ENCODE data around the gene KPTN.
A peak's percentile ranks its signal among the peaks of the same experiment; 100 is the strongest.

Gene KPTN

DNA sequence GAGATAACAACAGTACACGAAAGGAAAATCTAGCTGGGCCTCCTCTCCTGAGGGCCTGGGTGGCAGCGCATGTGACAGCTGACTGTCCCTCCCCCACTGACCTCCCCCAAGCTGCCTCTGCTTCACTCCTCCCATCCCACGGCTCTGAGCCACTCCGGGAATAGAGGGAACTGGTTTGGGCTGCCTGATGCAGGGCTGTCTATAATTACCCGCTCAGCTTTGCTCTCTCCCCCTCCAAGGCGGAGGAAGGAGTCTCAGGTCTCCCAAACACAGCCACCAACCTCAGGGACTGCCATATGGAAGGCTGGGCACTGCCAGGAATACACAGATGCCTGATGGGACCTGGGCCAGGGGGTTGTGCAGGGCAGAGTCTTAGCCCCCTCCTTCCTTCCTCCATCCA is 23.0 kb upstream of the KPTN start:
- no peaks in the 10 kb centered on the region for H3K4me1 ChIP-seq (ENCODE audit: control insufficient read depth, insufficient read depth, low read length)
- no peaks in the 10 kb centered on the region for H3K27me3 ChIP-seq (ENCODE audit: control insufficient read depth, insufficient read depth, low read length)
- no peak overlapping the region for H3K9ac ChIP-seq (ENCODE audit: low read depth, low read length)
- no peaks in the 10 kb centered on the region for H3K9me3 ChIP-seq (ENCODE audit: control insufficient read depth, insufficient read depth, low read length)
- H3K4me3 ChIP-seq (ENCODE audit: low read depth, low read length): no peak overlapping the region
- H3K36me3 ChIP-seq (ENCODE audit: control insufficient read depth, insufficient read depth, low read length): peaks cover 10% of the 10 kb centered on the region

DNA sequence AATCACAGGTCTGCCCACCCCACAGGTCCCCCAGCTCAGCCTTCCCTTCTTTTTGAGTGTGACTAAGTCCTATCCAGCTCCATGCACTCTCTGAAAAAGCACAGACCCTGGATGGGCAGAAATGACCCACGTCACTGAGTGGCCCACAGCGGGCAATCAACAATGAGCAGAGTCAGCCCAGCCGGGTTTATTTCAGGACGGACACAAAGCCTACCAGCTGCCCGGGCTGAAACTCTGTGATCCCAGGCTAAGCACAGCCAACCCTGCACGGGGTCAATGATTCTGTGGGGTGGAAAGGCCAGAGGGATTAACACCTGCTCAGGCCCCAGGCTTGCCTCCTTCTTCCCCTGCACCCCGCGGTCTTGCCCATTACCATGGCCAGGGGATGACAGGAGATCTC is 22.4 kb upstream of the KPTN start:
- no peak overlapping the region for H3K4me3 ChIP-seq (ENCODE audit: low read depth, low read length)
- no peaks in the 10 kb centered on the region for H3K9me3 ChIP-seq (ENCODE audit: control insufficient read depth, insufficient read depth, low read length)
- H3K9ac ChIP-seq (ENCODE audit: low read depth, low read length): peak overlapping the region; percentile 37
- no peaks in the 10 kb centered on the region for H3K4me1 ChIP-seq (ENCODE audit: control insufficient read depth, insufficient read depth, low read length)
- peaks cover 10% of the 10 kb centered on the region for H3K36me3 ChIP-seq (ENCODE audit: control insufficient read depth, insufficient read depth, low read length)
- no peaks in the 10 kb centered on the region for H3K27me3 ChIP-seq (ENCODE audit: control insufficient read depth, insufficient read depth, low read length)

DNA sequence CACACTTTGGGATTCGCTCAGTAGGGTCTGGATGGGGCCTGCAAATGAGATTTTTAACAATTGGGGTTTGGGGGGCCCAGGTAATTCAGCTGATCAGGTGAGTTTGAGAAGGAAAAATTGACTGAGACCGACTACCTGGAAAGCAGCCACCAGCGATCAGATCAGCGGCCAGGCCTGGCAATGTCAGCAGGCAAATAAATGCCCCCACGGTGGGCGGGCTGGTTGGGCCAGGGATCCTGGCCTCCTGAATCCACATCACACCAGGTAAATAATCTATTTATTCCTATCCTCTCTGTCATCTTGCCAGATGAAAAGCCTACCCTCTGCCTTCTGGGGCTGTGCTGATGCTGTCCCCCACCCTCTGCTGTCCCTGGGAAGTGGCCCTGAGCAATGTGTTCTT is 21.5 kb upstream of the KPTN start:
- Histone ChIP-seq H3K4me1 (ENCODE audit: control insufficient read depth, insufficient read depth, low read length) (no peaks in the 10 kb centered on the region), H3K9ac (ENCODE audit: low read depth, low read length) (no peak overlapping the region), H3K9me3 (ENCODE audit: control insufficient read depth, insufficient read depth, low read length) (no peaks in the 10 kb centered on the region), H3K36me3 (ENCODE audit: control insufficient read depth, insufficient read depth, low read length) (peaks cover 11% of the 10 kb centered on the region), H3K4me3 (ENCODE audit: low read depth, low read length) (no peak overlapping the region), H3K27me3 (ENCODE audit: control insufficient read depth, insufficient read depth, low read length) (no peaks in the 10 kb centered on the region)

DNA sequence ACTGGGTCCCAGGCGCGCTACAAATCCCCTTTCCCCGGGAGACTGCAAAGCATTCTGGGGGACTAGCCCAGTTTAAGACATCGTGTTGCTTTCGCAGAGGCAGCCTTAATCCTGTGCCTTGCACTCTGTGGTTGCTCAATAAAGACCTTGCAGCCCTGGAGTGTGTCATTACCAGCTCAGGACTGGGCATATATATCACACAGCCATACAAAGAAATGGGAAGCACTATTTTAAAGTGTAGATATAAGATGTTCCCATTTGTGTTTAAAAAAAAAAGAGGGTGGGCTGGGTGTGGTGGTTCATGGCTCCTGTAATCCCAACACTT is 19.8 kb upstream of the KPTN start:
- no peaks in the 10 kb centered on the region for H3K9me3 ChIP-seq (ENCODE audit: control insufficient read depth, insufficient read depth, low read length)
- no peaks in the 10 kb centered on the region for H3K4me1 ChIP-seq (ENCODE audit: control insufficient read depth, insufficient read depth, low read length)
- peaks cover 13% of the 10 kb centered on the region for H3K36me3 ChIP-seq (ENCODE audit: control insufficient read depth, insufficient read depth, low read length)
- no peak overlapping the region for H3K9ac ChIP-seq (ENCODE audit: low read depth, low read length)
- H3K4me3 ChIP-seq (ENCODE audit: low read depth, low read length): no peak overlapping the region
- no peaks in the 10 kb centered on the region for H3K27me3 ChIP-seq (ENCODE audit: control insufficient read depth, insufficient read depth, low read length)

DNA sequence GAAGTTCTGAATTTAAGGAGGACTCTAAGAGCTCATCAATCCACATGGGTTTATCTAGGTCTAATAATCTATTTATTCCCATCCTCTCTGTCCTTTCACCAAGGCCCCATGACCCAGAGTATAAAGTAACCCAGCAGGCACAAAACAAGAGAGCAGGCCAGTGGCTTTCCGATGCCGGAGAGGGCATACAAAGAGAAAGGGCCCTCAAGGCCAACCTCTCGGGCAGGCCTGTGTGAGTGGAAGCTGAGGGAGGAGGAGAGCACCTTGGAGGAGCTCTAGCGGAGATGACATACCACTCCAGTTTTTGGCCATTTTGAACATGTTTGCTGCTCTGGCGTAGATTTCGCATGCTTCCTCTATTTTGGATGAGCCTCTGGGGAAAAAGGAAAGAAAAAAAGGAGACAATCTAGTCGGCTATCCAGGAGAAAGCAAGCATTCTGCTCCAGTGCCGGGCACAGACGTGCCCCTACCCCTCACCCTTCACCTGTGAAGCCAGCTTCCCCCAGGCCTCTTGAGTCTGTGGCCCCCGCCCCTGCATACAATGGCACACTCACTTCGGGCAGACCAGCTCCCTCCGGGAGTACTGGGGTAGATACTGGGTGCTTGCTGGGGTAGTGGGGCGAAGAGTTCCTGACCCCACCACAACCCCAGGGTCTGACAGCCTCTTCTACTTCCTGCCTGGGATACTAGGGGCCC is 19.3 kb upstream of the KPTN start:
- Histone ChIP-seq H3K4me3 (ENCODE audit: low read depth, low read length) (no peak overlapping the region), H3K9me3 (ENCODE audit: control insufficient read depth, insufficient read depth, low read length) (no peaks in the 10 kb centered on the region), H3K4me1 (ENCODE audit: control insufficient read depth, insufficient read depth, low read length) (no peaks in the 10 kb centered on the region), H3K36me3 (ENCODE audit: control insufficient read depth, insufficient read depth, low read length) (peaks cover 13% of the 10 kb centered on the region), H3K9ac (ENCODE audit: low read depth, low read length) (no peak overlapping the region), H3K27me3 (ENCODE audit: control insufficient read depth, insufficient read depth, low read length) (no peaks in the 10 kb centered on the region)

DNA sequence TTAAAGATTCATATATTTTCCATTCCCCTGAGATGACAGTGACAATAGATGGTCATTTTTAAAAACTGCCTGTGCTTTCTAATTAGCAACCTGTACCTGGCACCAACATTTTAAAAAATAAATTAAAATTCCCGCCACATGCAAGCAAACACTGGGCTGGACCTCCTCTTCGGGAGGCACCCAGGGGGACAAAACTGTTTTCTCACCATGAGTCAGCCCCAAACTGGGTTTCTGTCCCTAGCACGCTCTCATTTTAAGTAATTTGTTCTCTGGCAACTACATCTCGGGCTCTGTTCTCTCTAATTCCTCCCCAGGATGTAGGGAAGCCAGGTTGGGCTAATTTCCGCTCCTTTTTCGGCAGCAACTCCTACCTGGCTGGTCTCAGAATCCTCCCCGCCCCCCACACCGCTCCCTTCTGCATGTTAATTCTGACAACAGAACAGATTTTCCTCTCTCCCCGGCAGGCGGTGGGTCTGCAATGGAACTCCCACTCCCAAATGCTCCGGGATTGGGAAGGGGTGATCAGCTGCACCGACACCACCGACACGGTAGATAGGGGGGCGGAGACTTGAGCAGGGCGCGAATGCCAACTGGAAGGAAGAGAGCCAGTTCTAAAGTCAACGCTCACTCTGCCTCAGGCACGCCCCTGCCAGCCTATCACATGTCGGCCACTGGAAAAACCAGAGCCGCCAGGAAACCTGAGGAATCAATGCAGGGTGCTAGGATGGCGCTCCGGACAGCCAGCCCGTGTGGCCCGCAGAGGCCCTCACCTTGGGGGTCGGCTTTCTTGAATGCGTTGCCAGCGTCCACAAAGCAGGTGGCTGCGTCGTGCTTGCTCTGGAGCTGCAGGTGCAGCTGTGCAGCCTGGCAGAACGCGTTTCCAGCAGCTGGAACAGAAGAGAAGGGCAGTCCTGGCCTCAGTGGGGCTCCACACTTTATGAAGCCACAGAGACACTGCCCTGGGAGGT is 16.1 kb upstream of the KPTN start:
- H3K9me3 ChIP-seq (ENCODE audit: control insufficient read depth, insufficient read depth, low read length): no peaks in the 10 kb centered on the region
- H3K9ac ChIP-seq (ENCODE audit: low read depth, low read length): peak overlapping the region; percentile 24
- no peaks in the 10 kb centered on the region for H3K4me1 ChIP-seq (ENCODE audit: control insufficient read depth, insufficient read depth, low read length)
- H3K36me3 ChIP-seq (ENCODE audit: control insufficient read depth, insufficient read depth, low read length): peaks cover 19% of the 10 kb centered on the region
- H3K27me3 ChIP-seq (ENCODE audit: control insufficient read depth, insufficient read depth, low read length): no peaks in the 10 kb centered on the region
- no peak overlapping the region for H3K4me3 ChIP-seq (ENCODE audit: low read depth, low read length)

DNA sequence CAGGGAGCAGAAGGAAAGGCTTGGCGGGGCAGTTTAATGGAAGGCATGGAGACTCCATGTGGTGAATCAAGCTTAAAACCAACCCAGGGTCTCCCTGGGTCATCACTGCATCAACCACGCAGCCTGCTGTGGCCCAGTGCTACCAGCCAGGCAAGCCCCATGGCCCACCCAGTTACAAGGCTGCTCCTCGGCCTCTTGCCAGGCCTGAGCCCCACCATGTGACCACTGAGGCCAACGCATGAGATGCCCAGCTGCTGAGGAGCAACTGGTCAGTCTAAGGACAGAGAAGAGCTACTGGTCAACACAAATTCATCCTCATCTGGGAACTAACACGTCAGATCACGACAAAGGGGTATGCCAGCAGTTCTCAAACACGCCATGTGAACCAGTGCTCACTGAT is 15.4 kb upstream of the KPTN start:
- Histone ChIP-seq H3K9me3 (ENCODE audit: control insufficient read depth, insufficient read depth, low read length) (no peaks in the 10 kb centered on the region), H3K36me3 (ENCODE audit: control insufficient read depth, insufficient read depth, low read length) (peaks cover 19% of the 10 kb centered on the region), H3K27me3 (ENCODE audit: control insufficient read depth, insufficient read depth, low read length) (no peaks in the 10 kb centered on the region), H3K9ac (ENCODE audit: low read depth, low read length) (peak overlapping the region; percentile 24), H3K4me1 (ENCODE audit: control insufficient read depth, insufficient read depth, low read length) (no peaks in the 10 kb centered on the region), H3K4me3 (ENCODE audit: low read depth, low read length) (no peak overlapping the region)

DNA sequence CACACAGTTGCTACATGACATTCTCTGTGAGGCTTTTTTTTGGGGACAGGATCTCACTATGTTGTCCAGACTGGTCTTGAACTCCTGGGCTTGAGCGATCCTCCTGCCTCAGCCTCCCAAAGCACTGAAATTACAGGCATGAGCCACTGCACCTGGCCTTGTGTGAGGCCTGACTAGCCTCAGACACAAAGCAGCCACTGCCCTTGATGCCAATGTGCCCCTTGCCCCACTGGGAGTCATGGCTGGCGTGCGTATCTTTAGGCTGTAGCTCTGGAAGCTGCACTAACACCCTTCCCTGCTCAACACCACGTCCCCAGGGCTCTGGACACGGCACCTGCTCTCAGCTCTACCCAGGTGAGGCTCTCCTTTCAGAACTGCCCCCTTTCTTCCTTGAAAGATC is 14.5 kb upstream of the KPTN start:
- no peak overlapping the region for H3K9ac ChIP-seq (ENCODE audit: low read depth, low read length)
- H3K36me3 ChIP-seq (ENCODE audit: control insufficient read depth, insufficient read depth, low read length): peaks cover 19% of the 10 kb centered on the region
- H3K4me1 ChIP-seq (ENCODE audit: control insufficient read depth, insufficient read depth, low read length): no peaks in the 10 kb centered on the region
- no peaks in the 10 kb centered on the region for H3K9me3 ChIP-seq (ENCODE audit: control insufficient read depth, insufficient read depth, low read length)
- no peaks in the 10 kb centered on the region for H3K27me3 ChIP-seq (ENCODE audit: control insufficient read depth, insufficient read depth, low read length)
- H3K4me3 ChIP-seq (ENCODE audit: low read depth, low read length): no peak overlapping the region

DNA sequence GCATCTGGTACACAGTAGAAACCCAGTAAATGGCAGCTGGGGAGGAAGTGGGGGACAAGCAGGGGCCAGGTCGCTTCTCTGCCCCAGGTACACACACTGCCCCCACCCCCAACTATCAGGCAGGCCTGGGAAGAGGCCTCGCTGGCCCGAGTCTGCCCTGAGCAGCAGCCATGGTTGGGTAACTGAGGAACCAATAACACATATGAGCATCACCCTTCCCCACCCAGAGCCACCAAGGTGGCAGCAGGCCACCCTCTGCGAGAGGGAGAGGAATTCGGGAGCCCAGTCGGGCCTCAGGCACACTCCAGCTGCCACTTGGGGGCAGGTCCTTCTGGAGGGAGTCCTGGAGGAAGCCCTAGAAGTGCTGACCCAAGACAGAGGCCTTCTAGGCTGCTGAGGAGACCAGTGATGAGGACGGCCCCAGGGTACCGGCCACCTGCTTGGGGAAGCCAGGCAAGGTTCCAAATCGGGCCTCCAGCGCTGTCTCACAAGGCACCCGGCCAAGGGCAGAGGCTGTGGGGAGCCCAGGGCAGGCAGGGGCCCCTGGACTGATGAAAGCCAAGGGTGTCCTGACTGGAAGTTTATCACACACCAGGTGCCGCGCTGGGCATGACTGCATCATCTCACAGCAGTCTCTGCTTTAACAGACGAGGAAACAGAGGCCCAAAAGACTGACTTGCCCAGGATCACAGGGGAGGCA is 14.0 kb upstream of the KPTN start:
- Histone ChIP-seq H3K4me1 (ENCODE audit: control insufficient read depth, insufficient read depth, low read length) (no peaks in the 10 kb centered on the region), H3K4me3 (ENCODE audit: low read depth, low read length) (no peak overlapping the region), H3K36me3 (ENCODE audit: control insufficient read depth, insufficient read depth, low read length) (peaks cover 19% of the 10 kb centered on the region), H3K27me3 (ENCODE audit: control insufficient read depth, insufficient read depth, low read length) (no peaks in the 10 kb centered on the region), H3K9ac (ENCODE audit: low read depth, low read length) (no peak overlapping the region), H3K9me3 (ENCODE audit: control insufficient read depth, insufficient read depth, low read length) (no peaks in the 10 kb centered on the region)

DNA sequence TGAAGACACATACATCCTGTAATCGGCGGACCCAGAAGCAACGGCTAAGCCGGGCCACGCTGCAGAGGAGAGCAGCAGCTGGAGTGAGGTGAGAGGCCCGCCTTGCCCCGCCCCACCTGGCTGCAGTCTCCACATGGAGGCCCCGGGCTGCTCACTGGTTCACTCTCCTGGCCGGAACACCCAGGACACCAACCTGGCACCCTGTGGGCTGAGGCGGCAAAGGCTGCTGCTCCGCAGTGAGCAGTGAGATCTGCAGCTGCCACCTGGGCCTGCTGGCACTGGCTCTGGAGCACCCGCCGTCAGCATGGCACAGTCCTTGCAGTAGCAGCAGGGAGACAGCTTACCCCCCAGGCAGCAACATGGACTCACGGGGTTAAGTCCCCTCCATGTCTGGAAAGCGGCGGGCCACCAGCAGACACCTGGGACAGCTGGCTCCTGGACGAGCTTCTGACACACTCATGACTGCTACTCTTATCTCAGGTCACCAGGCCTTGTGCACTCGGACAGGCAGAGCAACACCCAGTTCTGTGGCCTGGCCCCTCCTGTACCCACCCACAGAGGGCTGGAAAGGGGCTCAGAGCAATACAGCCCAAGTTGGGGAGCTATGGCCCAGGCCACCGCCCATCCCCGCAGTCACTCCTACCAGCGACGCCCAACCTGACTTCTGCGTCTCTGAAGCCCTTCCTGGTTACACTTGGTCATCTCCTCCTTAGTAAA is 13.2 kb upstream of the KPTN start:
- Histone ChIP-seq H3K9me3 (ENCODE audit: control insufficient read depth, insufficient read depth, low read length) (no peaks in the 10 kb centered on the region), H3K9ac (ENCODE audit: low read depth, low read length) (no peak overlapping the region), H3K4me3 (ENCODE audit: low read depth, low read length) (no peak overlapping the region), H3K4me1 (ENCODE audit: control insufficient read depth, insufficient read depth, low read length) (no peaks in the 10 kb centered on the region), H3K27me3 (ENCODE audit: control insufficient read depth, insufficient read depth, low read length) (no peaks in the 10 kb centered on the region), H3K36me3 (ENCODE audit: control insufficient read depth, insufficient read depth, low read length) (peaks cover 20% of the 10 kb centered on the region)

Data from iPS-15b (cell line).